Measurements from ENCODE around the gene GID8. TPM values are rescaled to one million over a fixed set of nuclear protein-coding genes. Genes with fewer than 3 reads are reported as not detected.

GID8 gene
- total and polyA plus RNA-seq, 9 of the 15 experiments (the other 6 are each of a cell fraction or from before 2014, with no cell fraction given) = 7.5 to 31.6 (median 22.2) TPM

DNA sequence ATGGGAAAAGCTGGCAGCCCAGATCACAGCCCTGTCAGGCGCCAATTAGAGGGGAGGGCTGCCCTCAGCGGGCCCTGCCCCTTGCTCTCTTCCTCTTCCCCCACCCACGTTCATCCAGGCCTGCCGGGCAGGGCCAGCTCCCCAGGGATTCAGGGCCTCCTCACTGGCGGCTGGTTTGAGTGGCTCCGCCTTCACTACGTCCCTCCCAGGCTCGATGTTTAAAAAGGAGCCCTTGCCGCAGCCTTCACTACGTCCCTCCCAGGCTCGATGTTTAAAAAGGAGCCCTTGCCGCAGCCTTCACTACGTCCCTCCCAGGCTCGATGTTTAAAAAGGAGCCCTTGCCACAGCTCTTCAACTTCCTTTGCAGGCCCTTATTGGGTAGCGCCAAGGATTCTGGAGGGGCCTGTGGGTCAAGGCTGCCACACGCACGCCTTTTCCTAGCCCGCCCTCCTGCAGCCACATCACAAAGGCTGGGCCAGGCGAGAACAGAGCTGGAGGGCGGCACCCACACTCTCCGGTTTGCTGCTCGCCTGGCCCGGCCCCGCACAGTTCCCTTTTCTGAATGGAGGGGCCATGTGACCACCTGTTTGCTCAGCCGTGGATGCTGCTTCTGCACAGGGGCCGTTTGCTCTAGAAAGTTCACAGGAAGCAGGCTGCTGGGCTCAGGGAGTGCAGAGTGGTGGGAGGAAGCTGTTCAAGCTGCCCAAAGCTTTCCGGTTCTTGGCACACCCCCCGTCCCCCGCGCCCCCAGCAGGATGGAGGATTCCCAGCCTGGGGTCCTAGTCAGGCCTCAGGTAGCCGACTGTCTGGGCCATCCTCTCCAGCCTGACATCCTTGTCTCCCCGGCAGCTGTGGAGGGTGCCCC is 16.1 kb downstream of the GID8 start:
- Histone ChIP-seq H3K4me3 (no peak overlapping the region), H3K36me3 (ENCODE audit: control insufficient read depth, insufficient read depth, low read length) (peaks cover 3% of the 10 kb centered on the region; the same call in 2 of the 3 replicates), H3K4me2 (ENCODE audit: insufficient read depth, low read length) (peak overlapping the region; percentile 9; the same call in 1 of the 2 replicates), H3K27ac (ENCODE audit: extremely low read depth, low read depth, low read length) (no peak overlapping the region), H2AFZ (ENCODE audit: low read depth, low read length) (peak overlapping the region; percentile 64; the same call in 1 of the 2 replicates), H3K9me3 (replicated peaks; ENCODE audit: control insufficient read depth, insufficient read depth, low read depth, low read length) (peaks cover 2% of the 10 kb centered on the region; the same call in 1 of the 2 replicates), H3K27me3 (ENCODE audit: control insufficient read depth in 2 of 2, insufficient read depth in 2 of 2, low read length in 2 of 2) (peaks cover 13 to 37% of the 10 kb centered on the region in 2 experiments; a peak in 4 of 5 replicates), H3K9ac (ENCODE audit: insufficient read depth in 1 of 2, low read depth in 2 of 2, low read length in 2 of 2) (peak overlapping the region in 1 of 2 experiments; percentile 70; a peak in 2 of 4 replicates), H3K79me2 (ENCODE audit: control insufficient read depth, insufficient read depth, low read length) (no peaks in the 10 kb centered on the region), H3K4me1 (replicated peaks in 1 of 2; ENCODE audit: control insufficient read depth in 2 of 2, insufficient read depth in 2 of 2, low read length in 2 of 2) (peaks cover 3 to 40% of the 10 kb centered on the region in 2 experiments; a peak in 3 of 5 replicates), H4K20me1 (replicated peaks; ENCODE audit: control insufficient read depth, insufficient read depth, low read length) (peaks cover 6% of the 10 kb centered on the region; the same call in 1 of the 2 replicates), H3K9me1 (ENCODE audit: control insufficient read depth, insufficient read depth, low read length) (no peaks in the 10 kb centered on the region)
- intact Hi-C loops (cut with micrococcal nuclease) (no loop called here), in situ Hi-C loops (cut with MboI) (no loop called here)
- no peak for FAIRE-seq
- ChIA-PET POLR2A (interaction anchor here (0.6 to 3.1 kb wide), 7 partner anchors 13 to 177 kb away, joined by 3 to 19 read pairs (median 4); partner anchors contain the start of gene GID8), CTCF (ENCODE audit: low intra/inter-chr PET ratio) (no interaction called here)
- ATAC-seq = peak; percentile 73
- no TSS peak for BruUV-seq (replicated peaks)
- peak in 2 of 4 experiments; percentile 48 to 50 for DNase-seq (ENCODE audit: extremely low read depth in 1 of 4, low spot score in 3 of 4)
- WGBS (ENCODE audit: insufficient coverage, low coverage, missing lambda C conversion rate) = 15% methylated on average over 31 of the region's 32 CpGs
- peak; percentile 39 for TF ChIP-seq ZFX (CRISPR knock-in tag; IDR thresholded peaks at IDR 0.05)
- peak; percentile 22; the same call in 1 of the 2 replicates for TF ChIP-seq PHF8 (IDR thresholded peaks at IDR 0.05; ENCODE audit: borderline replicate concordance, low read length)
- TF ChIP-seq HINFP (tag; conservative IDR thresholded peaks at IDR 0.05; ENCODE audit: low read depth) = no peak
- peak; percentile 49; the same call in 1 of the 2 replicates for TF ChIP-seq MAX (CRISPR knock-in tag; IDR thresholded peaks at IDR 0.05)
- TF ChIP-seq USF1 (CRISPR knock-in tag; IDR thresholded peaks at IDR 0.05) = peak; percentile 82
- no peak for TF ChIP-seq CBX8 (IDR thresholded peaks at IDR 0.05; ENCODE audit: borderline replicate concordance, extremely low read depth, low read depth, low read length, poor library complexity, severe bottlenecking)
- TF ChIP-seq SPI1 (IDR thresholded peaks at IDR 0.05; ENCODE audit: borderline replicate concordance, low read depth, low read length) = peak; percentile 80
- no peak for TF ChIP-seq HNRNPL (IDR thresholded peaks at IDR 0.05; ENCODE audit: low read depth, low read length)
- 0 out of 2 replicates have a peak, but pooled peaks have one; percentile 24 for TF ChIP-seq L3MBTL2 (IDR thresholded peaks at IDR 0.05)
- TF ChIP-seq KHSRP (IDR thresholded peaks at IDR 0.05) = no peak
- TF ChIP-seq PRDM10 (IDR thresholded peaks at IDR 0.05; ENCODE audit: partially characterized antibody) = peak; percentile 42
- peak; percentile 48 for TF ChIP-seq RAD51 (IDR thresholded peaks at IDR 0.05; ENCODE audit: borderline replicate concordance, low read depth)
